Measurements from ENCODE around the gene NDFIP2.

GRCh38 chr13:79448413-79448812 is 32.5 kb upstream of the NDFIP2 start:
- TF ChIP-seq CTCF (IDR thresholded peaks at IDR 0.05 in 4 of 5, conservative IDR thresholded peaks at IDR 0.05 in 1 of 5) (no peak), POLR2A (IDR thresholded peaks at IDR 0.05) (no peak)
